ENCODE results near the gene DDX39A. TPM values are rescaled to one million over a fixed set of nuclear protein-coding genes. Genes with fewer than 3 reads are reported as not detected.

Gene DDX39A
- total and polyA plus RNA-seq, 2 of the 13 experiments (the other 11 are each of a cell fraction or from before 2014, with no cell fraction given) = 34.6 to 90.4 TPM

GRCh38 chr19:14419106-14419813 lies at the start of gene DDX39A (continued):
- TF ChIP-seq ARID4A (CRISPR knock-in tag; IDR thresholded peaks at IDR 0.05; ENCODE audit: borderline replicate concordance) (peak; percentile 86), CENPBD1 (CRISPR knock-in tag; IDR thresholded peaks at IDR 0.05; ENCODE audit: borderline replicate concordance, low read depth) (no peak), CBFB (CRISPR knock-in tag; IDR thresholded peaks at IDR 0.05) (peak; percentile 31; the same call in 1 of the 2 replicates), TEAD3 (CRISPR knock-in tag; optimal IDR thresholded peaks at IDR 0.05; ENCODE audit: borderline replicate concordance) (peak; percentile 43), TIGD3 (CRISPR knock-in tag; IDR thresholded peaks at IDR 0.05; ENCODE audit: borderline replicate concordance) (no peak), SOX5 (CRISPR knock-in tag; IDR thresholded peaks at IDR 0.05; ENCODE audit: borderline replicate concordance) (peak; percentile 7; the same call in 1 of the 2 replicates), SP5 (CRISPR knock-in tag; IDR thresholded peaks at IDR 0.05; ENCODE audit: borderline replicate concordance, low read depth) (peak; percentile 11), ZBED4 (CRISPR knock-in tag; IDR thresholded peaks at IDR 0.05; ENCODE audit: borderline replicate concordance) (no peak), ZNF879 (CRISPR knock-in tag; IDR thresholded peaks at IDR 0.05) (no peak), ZNF558 (CRISPR knock-in tag; IDR thresholded peaks at IDR 0.05; ENCODE audit: borderline replicate concordance) (0 out of 2 replicates have a peak, but pooled peaks have one; percentile 49), SATB2 (CRISPR knock-in tag; IDR thresholded peaks at IDR 0.05) (no peak), THAP11 (CRISPR knock-in tag; IDR thresholded peaks at IDR 0.05) (no peak), ZNF562 (CRISPR knock-in tag; IDR thresholded peaks at IDR 0.05; ENCODE audit: borderline replicate concordance) (peak; percentile 58; the same call in 1 of the 2 replicates), HES4 (CRISPR knock-in tag; IDR thresholded peaks at IDR 0.05; ENCODE audit: borderline replicate concordance) (peak; percentile 54; the same call in 1 of the 2 replicates), REPIN1 (CRISPR knock-in tag; IDR thresholded peaks at IDR 0.05; ENCODE audit: borderline replicate concordance, low read depth) (0 out of 2 replicates have a peak, but pooled peaks have one; percentile 51), ZSCAN21 (CRISPR knock-in tag; IDR thresholded peaks at IDR 0.05; ENCODE audit: borderline replicate concordance) (peak; percentile 61; the same call in 1 of the 2 replicates), GATAD1 (CRISPR knock-in tag; IDR thresholded peaks at IDR 0.05) (peak; percentile 57; the same call in 1 of the 2 replicates), FLYWCH1 (CRISPR knock-in tag; IDR thresholded peaks at IDR 0.05) (peak; percentile 24; the same call in 1 of the 2 replicates), ZFX (CRISPR knock-in tag; IDR thresholded peaks at IDR 0.05; ENCODE audit: low read depth) (peak; percentile 75)
